Hepatocyte (in vitro differentiated cells): ENCODE measurements around the gene ANKHD1. TPM values are rescaled to one million over a fixed set of nuclear protein-coding genes. Genes with fewer than 3 reads are reported as not detected.

Experiments used
- DNase-seq: peaks from one replicate; pipeline ENCODE4 v3.0.0-alpha.2; 2016; ENCODE audit warnings: low spot score
- H2AFZ ChIP-seq: fragments of 200-600 bp; sonication (generic); 2 replicates; pipeline ENCODE4 v1.6.0; 2016; ENCODE audit warnings: antibody characterized with exemption, mild to moderate bottlenecking
- H3K27ac ChIP-seq: fragments of 200-600 bp; sonication (generic); 2 replicates; pipeline ENCODE4 v1.5.1; 2016; ENCODE audit warnings: mild to moderate bottlenecking
- H3K27me3 ChIP-seq: fragments of 200-600 bp; sonication (generic); 2 replicates; pipeline ENCODE4 v1.6.1; 2016
- H3K36me3 ChIP-seq: fragments of 200-600 bp; sonication (generic); replicated peaks from 2 replicates; pipeline ENCODE4 v1.5.1; 2016; ENCODE audit warnings: low read depth; ENCODE audit not compliant: insufficient read depth
- H3K4me1 ChIP-seq: fragments of 200-600 bp; sonication (generic); 2 replicates; pipeline ENCODE4 v1.5.1; 2016; ENCODE audit warnings: mild to moderate bottlenecking, moderate library complexity; ENCODE audit not compliant: insufficient read depth
- H3K4me2 ChIP-seq: fragments of 200-600 bp; sonication (generic); 2 replicates; pipeline ENCODE4 v1.6.0; 2016
- H3K4me3 ChIP-seq: fragments of 200-600 bp; sonication (generic); 2 replicates; pipeline ENCODE4 v1.5.1; 2016; ENCODE audit warnings: mild to moderate bottlenecking
- H3K79me2 ChIP-seq: fragments of 200-600 bp; sonication (generic); 2 replicates; pipeline ENCODE4 v1.6.0; 2017; ENCODE audit warnings: mild to moderate bottlenecking
- H3K9me2 ChIP-seq: fragments of 200-600 bp; sonication (generic); replicated peaks from 2 replicates; pipeline ENCODE4 v1.6.0; 2017; ENCODE audit warnings: mild to moderate bottlenecking; ENCODE audit not compliant: insufficient read depth
- H3K9me3 ChIP-seq: fragments of 200-600 bp; sonication (generic); 2 replicates; pipeline ENCODE4 v1.5.1; 2016; ENCODE audit warnings: low read depth, mild to moderate bottlenecking
- H4K20me1 ChIP-seq: fragments of 200-600 bp; sonication (generic); 2 replicates; pipeline ENCODE4 v1.6.0; 2016; ENCODE audit warnings: mild to moderate bottlenecking; ENCODE audit not compliant: insufficient read depth, poor library complexity, severe bottlenecking
- EZH2 ChIP-seq: fragments of 200-600 bp; sonication (generic); IDR thresholded peaks from 2 replicates; pipeline ENCODE4 v1.6.1; 2016; ENCODE audit warnings: antibody characterized with exemption, mild to moderate bottlenecking, borderline replicate concordance
- EZH2phosphoT487 ChIP-seq: fragments of 200-600 bp; sonication (generic); IDR thresholded peaks from one replicate; pipeline ENCODE4 v1.6.1; 2018; ENCODE audit warnings: antibody characterized with exemption, mild to moderate bottlenecking, low read depth, moderate library complexity; ENCODE audit not compliant: unreplicated experiment, severe bottlenecking
- WGBS: methylation state at CpG from one replicate; pipeline ENCODE4 v1.1.6; 2016; ENCODE audit warnings: low lambda C conversion rate; ENCODE audit errors: missing lambda C conversion rate; 5-methylcytosine and 5-hydroxymethylcytosine counted together
- polyA plus RNA-seq: library from polyadenylated mRNA; unstranded; fragments of >200 nt; fragmentation: Nextera tagmentation; extraction: Ambion mirVana; gene quantifications from 2 replicates; pipeline ENCODE4 v1.2.1, GENCODE V29; 2016
- total RNA-seq: library from RNA; depleted of rRNA; stranded (reverse); fragments of >200 nt; gene quantifications from 2 replicates; pipeline ENCODE4 v1.2.3, GENCODE V29; 2014
- TF ChIP-seq, protein P1 (sequence below): fragments of 200-600 bp; sonication (generic); IDR thresholded peaks from 2 replicates; pipeline ENCODE4 v1.5.1; 2016; ENCODE audit warnings: antibody characterized with exemption, mild to moderate bottlenecking; ENCODE audit not compliant: poor library complexity

Gene ANKHD1
- total and polyA plus RNA-seq, 2 experiments from 2014 or later, result 53.6 to 70.7 TPM

DNA sequence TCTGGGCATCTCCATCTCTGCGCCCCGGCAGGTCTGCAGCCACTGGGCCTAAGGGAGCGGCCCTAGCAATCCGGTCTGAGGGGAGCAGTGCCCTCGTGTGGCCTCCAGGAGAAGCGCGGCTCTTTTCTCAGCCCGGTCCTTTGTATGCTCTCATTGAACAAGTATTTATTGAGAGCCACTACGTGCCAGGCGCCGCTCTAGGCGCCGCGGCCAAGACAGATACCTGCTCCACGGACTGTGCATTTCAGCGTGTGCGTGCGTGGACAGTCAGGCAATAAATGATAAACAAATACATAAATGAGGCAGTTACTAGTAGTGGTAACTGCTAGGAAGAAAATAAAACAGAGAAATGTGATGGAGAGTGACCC lies 43.9 kb upstream of the ANKHD1 start:
- no peaks in the 10 kb centered on the region for H3K27me3 ChIP-seq
- H3K9me3 ChIP-seq, result no peaks in the 10 kb centered on the region
- H3K27ac ChIP-seq, result peak overlapping the region; percentile 57
- no peaks in the 10 kb centered on the region for H3K4me1 ChIP-seq
- peak; percentile 93 for DNase-seq
- H3K9me2 ChIP-seq, result no peaks in the 10 kb centered on the region
- H4K20me1 ChIP-seq, result no peaks in the 10 kb centered on the region
- no peak overlapping the region for H3K4me3 ChIP-seq
- no peaks in the 10 kb centered on the region for H3K36me3 ChIP-seq
- H2AFZ ChIP-seq, result peak overlapping the region; percentile 52
- 4% methylated on average over 18 of the region's 18 CpGs for WGBS
- H3K4me2 ChIP-seq, result peak overlapping the region; percentile 66
- TF ChIP-seq, protein P1, sequence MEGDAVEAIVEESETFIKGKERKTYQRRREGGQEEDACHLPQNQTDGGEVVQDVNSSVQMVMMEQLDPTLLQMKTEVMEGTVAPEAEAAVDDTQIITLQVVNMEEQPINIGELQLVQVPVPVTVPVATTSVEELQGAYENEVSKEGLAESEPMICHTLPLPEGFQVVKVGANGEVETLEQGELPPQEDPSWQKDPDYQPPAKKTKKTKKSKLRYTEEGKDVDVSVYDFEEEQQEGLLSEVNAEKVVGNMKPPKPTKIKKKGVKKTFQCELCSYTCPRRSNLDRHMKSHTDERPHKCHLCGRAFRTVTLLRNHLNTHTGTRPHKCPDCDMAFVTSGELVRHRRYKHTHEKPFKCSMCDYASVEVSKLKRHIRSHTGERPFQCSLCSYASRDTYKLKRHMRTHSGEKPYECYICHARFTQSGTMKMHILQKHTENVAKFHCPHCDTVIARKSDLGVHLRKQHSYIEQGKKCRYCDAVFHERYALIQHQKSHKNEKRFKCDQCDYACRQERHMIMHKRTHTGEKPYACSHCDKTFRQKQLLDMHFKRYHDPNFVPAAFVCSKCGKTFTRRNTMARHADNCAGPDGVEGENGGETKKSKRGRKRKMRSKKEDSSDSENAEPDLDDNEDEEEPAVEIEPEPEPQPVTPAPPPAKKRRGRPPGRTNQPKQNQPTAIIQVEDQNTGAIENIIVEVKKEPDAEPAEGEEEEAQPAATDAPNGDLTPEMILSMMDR, result peak; percentile 89
- TF ChIP-seq EZH2, result no peak
- H3K79me2 ChIP-seq, result no peaks in the 10 kb centered on the region

DNA sequence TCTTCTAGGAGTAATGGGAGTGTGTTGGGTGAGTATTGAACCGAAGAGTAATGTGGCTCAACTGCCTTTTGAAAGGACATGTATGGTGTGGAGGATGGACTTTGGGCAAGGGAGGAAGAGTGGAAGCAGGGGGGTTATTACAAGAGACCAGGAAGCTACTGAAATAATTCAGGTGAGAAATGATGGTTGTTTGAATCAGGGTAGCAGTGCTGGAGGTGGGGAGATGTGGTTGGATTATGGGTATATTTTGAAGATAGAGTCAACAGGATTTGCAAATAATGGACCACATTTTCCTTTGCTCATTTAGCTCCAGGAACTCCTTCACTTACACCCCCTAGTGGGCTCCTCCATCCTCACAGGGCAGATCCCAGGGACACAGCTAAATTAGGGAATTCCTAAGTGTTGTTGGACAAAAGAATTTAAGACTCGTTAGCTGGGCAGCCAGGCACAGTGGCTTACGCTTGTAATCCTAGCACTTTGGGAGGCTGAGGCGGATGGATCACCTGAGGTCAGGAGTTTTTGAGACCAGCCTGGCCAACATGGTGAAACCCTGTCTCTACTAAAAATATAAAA lies 42.8 kb upstream of the ANKHD1 start:
- no peaks in the 10 kb centered on the region for H3K79me2 ChIP-seq
- H2AFZ ChIP-seq, result no peak overlapping the region
- no peak overlapping the region for H3K27ac ChIP-seq
- DNase-seq, result no peak
- no peak for TF ChIP-seq EZH2
- no peak for TF ChIP-seq EZH2phosphoT487
- TF ChIP-seq, protein P1, result peak; percentile 33
- H3K4me3 ChIP-seq, result no peak overlapping the region
- H3K9me2 ChIP-seq, result no peaks in the 10 kb centered on the region
- H3K9me3 ChIP-seq, result no peaks in the 10 kb centered on the region
- H4K20me1 ChIP-seq, result no peaks in the 10 kb centered on the region
- 74% methylated on average over 4 of the region's 4 CpGs for WGBS
- no peaks in the 10 kb centered on the region for H3K27me3 ChIP-seq
- H3K4me2 ChIP-seq, result no peak overlapping the region
- H3K36me3 ChIP-seq, result no peaks in the 10 kb centered on the region
- H3K4me1 ChIP-seq, result no peaks in the 10 kb centered on the region

DNA sequence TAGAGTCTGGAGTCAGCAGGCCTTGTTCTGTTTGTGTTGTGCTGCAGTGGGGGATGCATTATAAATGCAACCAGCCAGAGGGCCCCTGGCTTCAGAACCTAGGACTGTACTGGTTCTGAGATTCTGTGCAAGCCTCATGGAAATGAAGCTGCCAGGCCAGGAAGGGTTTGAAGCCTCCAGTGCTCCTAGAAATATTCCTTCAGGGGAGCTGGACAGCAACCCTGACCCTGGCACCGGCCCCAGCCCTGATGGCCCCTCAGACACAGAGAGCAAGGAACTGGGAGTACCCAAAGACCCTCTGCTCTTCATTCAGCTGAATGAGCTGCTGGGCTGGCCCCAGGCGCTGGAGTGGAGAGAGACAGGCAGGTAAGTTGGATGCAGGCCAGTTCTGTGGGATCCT lies 41.5 kb upstream of the ANKHD1 start, which contains the start of gene SLC4A9:
TSS of gene SLC4A9 (plus strand) at position 94 of the 400 bp plus-strand sequence. CDS start at position 137, 43 bp downstream.
- H3K36me3 ChIP-seq, result no peaks in the 10 kb centered on the region
- no peak within 1 kb of the TSS for H3K4me3 ChIP-seq
- no peak for TF ChIP-seq EZH2phosphoT487
- TF ChIP-seq, protein P1, result no peak
- TF ChIP-seq EZH2, result no peak
- WGBS, result 88% methylated on average over 2 of the region's 2 CpGs
- no peaks in the 10 kb centered on the region for H3K79me2 ChIP-seq
- H3K4me2 ChIP-seq, result no peak within 1 kb of the TSS
- no peak within 1 kb of the TSS for H3K27ac ChIP-seq
- no peaks in the 10 kb centered on the region for H4K20me1 ChIP-seq
- H3K9me2 ChIP-seq, result no peaks in the 10 kb centered on the region
- no peak for DNase-seq
- H3K9me3 ChIP-seq, result no peaks in the 10 kb centered on the region
- no peaks in the 10 kb centered on the region for H3K4me1 ChIP-seq
- no peak within 1 kb of the TSS for H2AFZ ChIP-seq
- H3K27me3 ChIP-seq, result no peaks in the 10 kb centered on the region
